NOMO-1 (cell line): ENCODE results near the gene DCAF7.

Source experiments
- DNase-seq, 2 experiments: peaks; one replicate each; lab custom pipeline; 2025; ENCODE audit not compliant: unreplicated experiment in 2 of 2; lab: John Stamatoyannopoulos, UW

Gene DCAF7

GRCh38 chr17:63578769-63579111, 28.5 kb downstream of the DCAF7 start:
- no peak for DNase-seq

GRCh38 chr17:63579633-63580032, 29.4 kb downstream of the DCAF7 start:
- no peak for DNase-seq

GRCh38 chr17:63587770-63588169, 37.5 kb downstream of the DCAF7 start:
- DNase-seq = no peak

GRCh38 chr17:63588797-63589196, 38.5 kb downstream of the DCAF7 start:
- DNase-seq = no peak

GRCh38 chr17:63589646-63590045, 39.4 kb downstream of the DCAF7 start:
- no peak for DNase-seq

GRCh38 chr17:63592797-63593196, 42.5 kb downstream of the DCAF7 start:
- DNase-seq = no peak

- DNase-seq = no peak
These were observed 44.9 kb downstream of the DCAF7 start for GRCh38 chr17:63595132-63595531.

- DNase-seq = no peak
These were observed 46.7 kb downstream of the DCAF7 start for GRCh38 chr17:63596856-63597586.

GRCh38 chr17:63598281-63598680, 48.0 kb downstream of the DCAF7 start:
- no peak for DNase-seq

GRCh38 chr17:63600569-63601438, 50.5 kb downstream of the DCAF7 start, which contains the start of gene TACO1:
TSS of gene TACO1 (plus strand) at chr17:63600895. CDS start at chr17:63601084, 189 bp downstream.
- peak; percentile 64 to 71 for DNase-seq

GRCh38 chr17:63601439-63602371, 51.4 kb downstream of the DCAF7 start:
- no peak for DNase-seq

GRCh38 chr17:63609816-63610573, 59.7 kb downstream of the DCAF7 start:
- DNase-seq = no peak

- DNase-seq = no peak
These were observed 60.6 kb downstream of the DCAF7 start for GRCh38 chr17:63610854-63611253.

- no peak for DNase-seq
These were observed 61.1 kb downstream of the DCAF7 start for GRCh38 chr17:63611354-63611753.

GRCh38 chr17:63613663-63614062, 63.4 kb downstream of the DCAF7 start:
- DNase-seq = no peak

- no peak for DNase-seq
These were observed 71.0 kb downstream of the DCAF7 start for GRCh38 chr17:63621229-63621683.

- peak; percentile 99 to 100 for DNase-seq
These were observed 71.7 kb downstream of the DCAF7 start, which contains the start of gene MAP3K3 for GRCh38 chr17:63621684-63622573. TSS of gene MAP3K3 (plus strand) at chr17:63622417. CDS start at chr17:63622760, 343 bp downstream.

GRCh38 chr17:63622574-63623390, 72.5 kb downstream of the DCAF7 start:
- DNase-seq = peak; percentile 16 to 51
